H1 (cell line): ENCODE results near the gene RASGRP1. TPM values are rescaled to one million over a fixed set of nuclear protein-coding genes. Genes with fewer than 3 reads are reported as not detected.
A peak's percentile ranks its signal among the peaks of the same experiment; 100 is the strongest.

Experiments
- CTCF ChIA-PET: fragments of 300-600 bp; sonication (Branson Sonifier 250); formaldehyde crosslinking; loops from one replicate; lab custom pipeline; 2021; ENCODE audit not compliant: partially characterized antibody; lab: Charles Lee
- POLR2A ChIA-PET: fragments of 300-600 bp; sonication (Branson Sonifier 250); formaldehyde crosslinking; loops from one replicate; lab custom pipeline; 2021; ENCODE audit warnings: inconsistent platforms; ENCODE audit not compliant: partially characterized antibody; lab: Charles Lee
- DNase-seq, 2 experiments: peaks; one replicate each; pipeline versions ENCODE4 v3.0.0 to v3.0.0-alpha.2; 2010 to 2022; ENCODE audit warnings: low spot score in 2 of 2, low read depth in 1 of 2, mixed read lengths in 1 of 2
- FAIRE-seq: peaks from 2 replicates; lab custom pipeline; 2011; peaks lifted over from hg19 to GRCh38; lab: Jason Lieb, UNC
- H2AFZ ChIP-seq: 2 replicates; pipeline ENCODE4 v1.8.1; 2012; ENCODE audit warnings: low read length, inconsistent platforms
- H2AK5ac ChIP-seq: 2 replicates; pipeline ENCODE4 v1.6.1; 2013; ENCODE audit warnings: low read depth, low read length
- H2BK120ac ChIP-seq: replicated peaks from 2 replicates; pipeline ENCODE3; 2013; ENCODE audit warnings: low read depth, low read length, inconsistent platforms
- H2BK12ac ChIP-seq: 2 replicates; pipeline ENCODE4 v1.6.1; 2013; ENCODE audit warnings: low read depth, low read length
- H2BK15ac ChIP-seq: 2 replicates; pipeline ENCODE4 v1.6.1; 2013; ENCODE audit warnings: low read length
- H2BK20ac ChIP-seq: 2 replicates; pipeline ENCODE4 v1.6.1; 2013; ENCODE audit warnings: low read length
- H2BK5ac ChIP-seq: 2 replicates; pipeline ENCODE4 v1.6.1; 2013; ENCODE audit warnings: low read depth, low read length
- H3K14ac ChIP-seq: 2 replicates; pipeline ENCODE4 v1.6.1; 2013; ENCODE audit warnings: inconsistent platforms; ENCODE audit not compliant: insufficient read length
- H3K18ac ChIP-seq: 2 replicates; pipeline ENCODE4 v1.6.1; 2013; ENCODE audit warnings: low read length; ENCODE audit errors: extremely low read depth
- H3K23ac ChIP-seq: 2 replicates; pipeline ENCODE4 v1.6.1; 2013; ENCODE audit warnings: inconsistent platforms; ENCODE audit not compliant: insufficient read length
- H3K23me2 ChIP-seq: 2 replicates; pipeline ENCODE4 v1.6.1; 2013; ENCODE audit warnings: low read depth, low read length
- H3K27ac ChIP-seq: 2 replicates; pipeline ENCODE4 v1.6.1; 2011; ENCODE audit warnings: low read depth, low read length, inconsistent platforms
- H3K27me3 ChIP-seq, 4 experiments: replicated peaks in 1 of 4; 1 replicate in 1 of 4; 2 replicates in 3 of 4; pipeline versions ENCODE4 v1.6.1 to v1.8.1; 2011 to 2013; ENCODE audit warnings: low read length in 3 of 4, mild to moderate bottlenecking in 3 of 4, inconsistent platforms in 2 of 4, mixed read lengths in 2 of 4, moderate library complexity in 1 of 4; ENCODE audit not compliant: control insufficient read depth in 3 of 4, insufficient read depth in 3 of 4; ENCODE audit errors: extremely low read depth in 1 of 4
- H3K36me3 ChIP-seq, 4 experiments: 2 replicates each; pipeline versions ENCODE4 v1.6.1 to v1.8.1; 2011 to 2013; ENCODE audit warnings: mild to moderate bottlenecking in 4 of 4, low read length in 3 of 4, moderate library complexity in 2 of 4, control low read depth in 1 of 4, inconsistent platforms in 1 of 4; ENCODE audit not compliant: insufficient read depth in 4 of 4, control insufficient read depth in 2 of 4
- H3K4ac ChIP-seq: replicated peaks from 2 replicates; pipeline ENCODE3; 2013; ENCODE audit warnings: low read length, low read depth, mixed read lengths, inconsistent platforms; ENCODE audit not compliant: insufficient read length
- H3K4me1 ChIP-seq, 4 experiments: replicated peaks in 1 of 4; 1 replicate in 1 of 4; 2 replicates in 3 of 4; pipeline versions ENCODE4 v1.6.1 to v1.8.1; 2011 to 2013; ENCODE audit warnings: low read length in 3 of 4, inconsistent platforms in 2 of 4, mixed read lengths in 1 of 4; ENCODE audit not compliant: insufficient read depth in 4 of 4, control insufficient read depth in 3 of 4
- H3K4me2 ChIP-seq, 2 experiments: 2 replicates each; pipeline versions ENCODE4 v1.6.1 to v1.8.1; 2011 to 2013; ENCODE audit warnings: low read depth in 2 of 2, low read length in 2 of 2, control low read depth in 1 of 2, inconsistent platforms in 1 of 2, mild to moderate bottlenecking in 1 of 2; ENCODE audit not compliant: insufficient read depth in 1 of 2
- H3K4me3 ChIP-seq, 4 experiments: fragments of 200-600, 300-600 bp in 1 of 4; sonication (generic), shearing (Covaris generic), sonication (Bioruptor Twin) in 1 of 4; 2 replicates each; pipeline versions ENCODE4 v1.5.1 to v1.8.1; 2011 to 2016; ENCODE audit warnings: low read length in 4 of 4, low read depth in 3 of 4, control low read depth in 2 of 4, inconsistent platforms in 2 of 4, mild to moderate bottlenecking in 2 of 4, mixed read lengths in 1 of 4, moderate library complexity in 1 of 4; ENCODE audit not compliant: insufficient read depth in 2 of 4; ENCODE audit errors: extremely low read depth in 1 of 4
- H3K56ac ChIP-seq: replicated peaks from 2 replicates; pipeline ENCODE3; 2013; ENCODE audit warnings: low read depth, mild to moderate bottlenecking, mixed read lengths, low read length, inconsistent platforms; ENCODE audit not compliant: insufficient read length
- H3K79me1 ChIP-seq: 2 replicates; pipeline ENCODE4 v1.6.1; 2013; ENCODE audit warnings: low read depth, low read length, control low read depth
- H3K79me2 ChIP-seq, 2 experiments: 2 replicates each; pipeline versions ENCODE4 v1.6.1 to v1.8.1; 2012 to 2013; ENCODE audit warnings: low read length in 2 of 2, mild to moderate bottlenecking in 2 of 2, inconsistent platforms in 1 of 2; ENCODE audit not compliant: insufficient read depth in 2 of 2, control insufficient read depth in 1 of 2
- H3K9ac ChIP-seq, 4 experiments: replicated peaks in 1 of 4; 1 replicate in 1 of 4; 2 replicates in 3 of 4; pipeline versions ENCODE4 v1.6.1 to v1.8.1; 2011 to 2013; ENCODE audit warnings: low read depth in 3 of 4, low read length in 3 of 4, control low read depth in 2 of 4, mild to moderate bottlenecking in 2 of 4, moderate library complexity in 2 of 4, inconsistent platforms in 1 of 4; ENCODE audit errors: extremely low read depth in 1 of 4
- H3K9me3 ChIP-seq, 2 experiments: 2 replicates each; pipeline versions ENCODE4 v1.6.1 to v1.8.1; 2012 to 2013; ENCODE audit warnings: mild to moderate bottlenecking in 2 of 2, moderate library complexity in 2 of 2, control low read depth in 1 of 2, inconsistent platforms in 1 of 2, low read depth in 1 of 2, low read length in 1 of 2, mixed read lengths in 1 of 2; ENCODE audit not compliant: insufficient read depth in 2 of 2
- H4K20me1 ChIP-seq, 2 experiments: replicated peaks in 1 of 2; 2 replicates each; pipeline versions ENCODE3 to v1.8.1; 2011 to 2013; ENCODE audit warnings: inconsistent platforms in 2 of 2, low read length in 2 of 2, mild to moderate bottlenecking in 1 of 2; ENCODE audit not compliant: insufficient read depth in 2 of 2, control insufficient read depth in 1 of 2
- H4K5ac ChIP-seq: 2 replicates; pipeline ENCODE4 v1.6.1; 2013; ENCODE audit warnings: low read length, low read depth, mixed read lengths, inconsistent platforms; ENCODE audit not compliant: insufficient read length
- H4K8ac ChIP-seq: 2 replicates; pipeline ENCODE4 v1.8.0; 2013; ENCODE audit warnings: mild to moderate bottlenecking, moderate library complexity, low read length, inconsistent platforms; ENCODE audit not compliant: insufficient read depth; ENCODE audit errors: extremely low read depth
- H4K91ac ChIP-seq: replicated peaks from 2 replicates; pipeline ENCODE3; 2013; ENCODE audit warnings: low read length, mixed read lengths, inconsistent platforms; ENCODE audit not compliant: insufficient read length
- CBX5 ChIP-seq: fragments of 300-800, 300-1000 bp; sonication (generic); IDR thresholded peaks from 2 replicates; pipeline ENCODE4 v1.7.1; 2016; ENCODE audit warnings: antibody characterized with exemption, low read length, low read depth
- CEBPB ChIP-seq: IDR thresholded peaks from 2 replicates; pipeline ENCODE4 v1.6.1; 2012; ENCODE audit warnings: low read depth, low read length
- whole genome bisulfite sequencing, 2 experiments: shearing (Covaris generic) in 1 of 2; methylation state at CpG; one replicate each; pipeline versions ENCODE4 v1.1.6 to v1.1.7; 2013 to 2015; ENCODE audit warnings: low lambda C conversion rate in 2 of 2, mixed read lengths in 2 of 2, inconsistent platforms in 1 of 2, low coverage in 1 of 2, missing lambda C conversion rate in 1 of 2; ENCODE audit not compliant: insufficient replicate concordance in 2 of 2, insufficient coverage in 1 of 2, insufficient read length in 1 of 2; ENCODE audit errors: extremely low coverage in 1 of 2, missing lambda C conversion rate in 1 of 2; 5-methylcytosine and 5-hydroxymethylcytosine counted together
- long read RNA-seq, 2 experiments: library from RNA in 1 of 2; library from capped mRNA in 1 of 2; stranded (forward); transcript quantifications; one replicate each; pipeline ENCODE4 v2.0.0, GENCODE V29; 2021; ENCODE audit warnings: inconsistent platforms in 1 of 2
- polyA minus RNA-seq, 3 experiments: library from RNA; depleted of rRNA, polyadenylated mRNA; stranded (reverse); fragments of >200 nt; gene quantifications; 1 replicate in 2 of 3; 2 replicates in 1 of 3; pipeline ENCODE4 v1.2.3, GENCODE V29; 2011
- polyA plus RNA-seq, 7 experiments: library from polyadenylated mRNA; depleted of rRNA in 3 of 7; stranded (reverse) in 5 of 7; unstranded in 2 of 7; fragments of >200 nt in 5 of 7; fragments of 200-250 nt in 2 of 7; gene quantifications; 1 replicate in 5 of 7; 2 replicates in 1 of 7; 4 replicates in 1 of 7; pipeline versions ENCODE4 v1.2.1 to v1.2.3, GENCODE V29; 2011 to 2013; ENCODE audit warnings: missing spikeins in 2 of 7, mixed read lengths in 2 of 7
- total RNA-seq: library from RNA; stranded (reverse); fragmentation: NEBNext Ultra II Directional; extraction: Animal tissue kit (Norgen Biotek cat#: 25700); gene quantifications from 2 replicates; pipeline ENCODE4 v1.2.1, GENCODE V29; 2021

The RASGRP1 gene
- total RNA-seq (2.1 and 4.1 TPM in 2 replicates), polyA plus RNA-seq (2011; rRNA removed) (1.0 and 1.1 TPM in 2 replicates), polyA minus RNA-seq (2011; rRNA and poly(A)+ RNA removed) (6.1 and 8.0 TPM in 2 replicates)
- polyA plus RNA-seq (2011; cell fraction: cytosol; rRNA removed), result 1.0 TPM
- polyA plus RNA-seq (2011; cell fraction: nucleus; rRNA removed), result 1.3 TPM
- 1.2 to 1.8 TPM (median 1.7 TPM) in 4 replicates for polyA plus RNA-seq (2012, experiment 1 of 2)
- polyA plus RNA-seq (2012, experiment 2 of 2), result 0.10 TPM
- polyA plus RNA-seq (2013, experiment 1 of 2), result 0.99 TPM
- 1.1 TPM for polyA plus RNA-seq (2013, experiment 2 of 2)
- 4.0 TPM for polyA minus RNA-seq (2011; cell fraction: cytosol; rRNA and poly(A)+ RNA removed)
- polyA minus RNA-seq (2011; cell fraction: nucleus; rRNA and poly(A)+ RNA removed), result 5.6 TPM
- long read RNA-seq, experiment 1, result 0 reads
- long read RNA-seq, experiment 2, result 0 reads

DNA sequence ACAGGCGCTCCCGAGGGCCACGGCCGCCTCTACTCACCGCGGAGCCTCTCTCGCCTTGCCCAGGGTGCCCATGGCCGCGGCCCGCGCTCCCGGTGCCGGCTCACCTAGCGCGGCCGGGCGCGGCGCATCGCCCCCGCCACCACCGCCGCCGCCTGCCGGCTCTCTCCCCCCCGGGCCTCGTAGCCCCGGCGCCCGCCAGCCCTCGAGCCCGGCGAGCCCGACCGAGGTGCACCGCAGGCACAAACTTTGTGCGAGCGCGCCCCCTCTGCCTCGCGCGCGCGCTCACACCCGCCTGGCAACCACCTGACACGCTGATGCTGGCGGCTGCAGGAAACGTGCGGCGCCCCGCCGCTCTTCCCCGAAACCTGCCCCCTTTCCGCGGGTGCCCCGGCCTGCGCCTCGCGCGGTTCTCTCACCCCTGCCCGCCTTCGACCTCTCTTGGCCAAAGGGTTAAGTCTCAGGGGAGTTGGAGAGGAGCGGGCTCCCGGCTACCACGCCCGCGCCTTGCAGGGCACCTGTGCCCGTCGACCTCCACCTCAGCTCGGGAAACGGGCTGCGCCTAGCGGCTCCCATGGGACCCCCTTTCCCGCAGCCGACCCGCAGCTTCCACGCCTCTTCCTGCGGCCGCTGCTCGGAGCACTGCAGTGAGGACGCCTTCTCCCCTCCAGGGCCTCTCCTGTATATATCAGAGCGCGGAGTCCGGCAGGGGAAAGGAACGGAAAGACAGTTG, at the start of gene RASGRP1:
Gene RASGRP1 (minus strand): TSS at position 258 of the 730 bp plus-strand sequence. CDS start 186 bp downstream, at position 72.
- H2AK5ac ChIP-seq, result no peak within 1 kb of the TSS
- ChIA-PET CTCF (interaction anchor here (0.7 to 3.7 kb wide), 44 partner anchors 8 to 1017 kb away, joined by 3 to 52 read pairs (median 6); no protein-coding TSS in a partner anchor), POLR2A (interaction anchor here (0.7 to 3.0 kb wide), 5 partner anchors 42 to 587 kb away, joined by 3 to 14 read pairs (median 3); partner anchors contain the start of gene FAM98B)
- peaks cover 9 to 31% (median 16%) of the 10 kb centered on the region in 4 experiments; a peak in 6 of 7 replicates for H3K27me3 ChIP-seq
- H3K4ac ChIP-seq, result no peak within 1 kb of the TSS
- H4K8ac ChIP-seq, result peak within 1 kb of the TSS; percentile 88
- no peak within 1 kb of the TSS for H3K23ac ChIP-seq
- H3K36me3 ChIP-seq, result no peaks in the 10 kb centered on the region
- H3K79me1 ChIP-seq, result no peaks in the 10 kb centered on the region
- H2AFZ ChIP-seq, result peak within 1 kb of the TSS; percentile 77; the same call in 1 of the 2 replicates
- no peak within 1 kb of the TSS for H3K18ac ChIP-seq
- H3K4me3 ChIP-seq, result peak within 1 kb of the TSS; percentile 27 to 78 (median 56)
- peak within 1 kb of the TSS; percentile 74 to 96 for H3K4me2 ChIP-seq
- H2BK15ac ChIP-seq, result peak within 1 kb of the TSS; percentile 49; the same call in 1 of the 2 replicates
- no peaks in the 10 kb centered on the region for H3K79me2 ChIP-seq
- no peak within 1 kb of the TSS for H3K27ac ChIP-seq
- H2BK20ac ChIP-seq, result no peak within 1 kb of the TSS
- no peak within 1 kb of the TSS; the same call in 1 of the 2 replicates for H2BK5ac ChIP-seq
- H4K20me1 ChIP-seq, result no peaks in the 10 kb centered on the region
- peak within 1 kb of the TSS in 1 of 4 experiments; percentile 68; a peak in 2 of 7 replicates for H3K9ac ChIP-seq
- H4K5ac ChIP-seq, result no peak within 1 kb of the TSS
- no peak within 1 kb of the TSS; the same call in 1 of the 2 replicates for H2BK12ac ChIP-seq
- no peak within 1 kb of the TSS for H4K91ac ChIP-seq
- DNase-seq (peak in 1 of 2 experiments; percentile 80), FAIRE-seq (no peak)
- H3K9me3 ChIP-seq, result no peaks in the 10 kb centered on the region
- 5% methylated on average over 37 of the region's 85 CpGs; no CpG with 5 or more reads in 1 of the 2 experiments for WGBS, 2 experiments
- H3K4me1 ChIP-seq, result no peaks in the 10 kb centered on the region; a peak in 2 of 7 replicates
- H3K23me2 ChIP-seq, result peaks cover 5% of the 10 kb centered on the region
- H2BK120ac ChIP-seq, result no peak within 1 kb of the TSS
- no peak within 1 kb of the TSS for H3K56ac ChIP-seq
- H3K14ac ChIP-seq, result no peak within 1 kb of the TSS
- TF ChIP-seq CEBPB (no peak), CBX5 (no peak)
